Measurements from ENCODE around the gene POTEH. TPM values are rescaled to one million over a fixed set of nuclear protein-coding genes. Genes with fewer than 3 reads are reported as not detected.
"Not testable (repeated sequence)": the region's sequence is repeated elsewhere in the genome, so short reads cannot be mapped to it uniquely, and the experiment has no call there.

Gene POTEH
- total RNA-seq: not detected

- ATAC-seq; DNase-seq (ENCODE audit: low spot score): not testable (repeated sequence)
Observed at GRCh38 chr22:15689749-15690125, at the start of gene POTEH. TSS of gene POTEH (plus strand) at chr22:15690026. CDS start at chr22:15690078, 52 bp downstream.

- DNase-seq (ENCODE audit: low spot score); ATAC-seq: not testable (repeated sequence)
Observed at GRCh38 chr22:15642288-15642861, 47.5 kb upstream of the POTEH start.

GRCh38 chr22:15651954-15652353 lies 37.9 kb upstream of the POTEH start:
- not testable (repeated sequence) for DNase-seq (ENCODE audit: low spot score); ATAC-seq

GRCh38 chr22:15652738-15653137 lies 37.1 kb upstream of the POTEH start:
- DNase-seq (ENCODE audit: low spot score); ATAC-seq: not testable (repeated sequence)

- DNase-seq (ENCODE audit: low spot score); ATAC-seq: not testable (repeated sequence)
Observed at GRCh38 chr22:15653241-15653640, 36.6 kb upstream of the POTEH start.

GRCh38 chr22:15661102-15661501 lies 28.7 kb upstream of the POTEH start:
- not testable (repeated sequence) for ATAC-seq; DNase-seq (ENCODE audit: low spot score)

GRCh38 chr22:15664682-15665081 lies 25.1 kb upstream of the POTEH start:
- not testable (repeated sequence) for DNase-seq (ENCODE audit: low spot score); ATAC-seq

- ATAC-seq: not testable (repeated sequence)
Observed at GRCh38 chr22:15665478-15665877, 24.3 kb upstream of the POTEH start.

GRCh38 chr22:15669430-15669829 lies 20.4 kb upstream of the POTEH start:
- not testable (repeated sequence) for ATAC-seq

More at GRCh38 chr22:15665478-15665877, 24.3 kb upstream of the POTEH start:
- DNase-seq (ENCODE audit: low spot score): not testable (repeated sequence)

GRCh38 chr22:15679702-15680101 lies 10.1 kb upstream of the POTEH start:
- not testable (repeated sequence) for DNase-seq (ENCODE audit: low spot score); ATAC-seq

More at GRCh38 chr22:15669430-15669829, 20.4 kb upstream of the POTEH start:
- DNase-seq (ENCODE audit: low spot score): not testable (repeated sequence)

- not testable (repeated sequence) for ATAC-seq; DNase-seq (ENCODE audit: low spot score)
Observed at GRCh38 chr22:15684115-15684514, 5.7 kb upstream of the POTEH start.

- not testable (repeated sequence) for ATAC-seq
Observed at GRCh38 chr22:15684695-15685094, 5.1 kb upstream of the POTEH start.

GRCh38 chr22:15685641-15686040 lies 4.2 kb upstream of the POTEH start:
- not testable (repeated sequence) for ATAC-seq; DNase-seq (ENCODE audit: low spot score)

More at GRCh38 chr22:15684695-15685094, 5.1 kb upstream of the POTEH start:
- not testable (repeated sequence) for DNase-seq (ENCODE audit: low spot score)

GRCh38 chr22:15687086-15687485 lies 2.7 kb upstream of the POTEH start:
- not testable (repeated sequence) for DNase-seq (ENCODE audit: low spot score)
- peak; percentile 14 for ATAC-seq

GRCh38 chr22:15687676-15688075 lies 2.1 kb upstream of the POTEH start:
- ATAC-seq; DNase-seq (ENCODE audit: low spot score): not testable (repeated sequence)

- not testable (repeated sequence) for ATAC-seq; DNase-seq (ENCODE audit: low spot score)
Observed at GRCh38 chr22:15688090-15688489, 1.7 kb upstream of the POTEH start.

GRCh38 chr22:15689012-15689748 lies 646 bp upstream of the POTEH start:
- DNase-seq (ENCODE audit: low spot score): peak; percentile 44
- not testable (repeated sequence) for ATAC-seq

- DNase-seq (ENCODE audit: low spot score); ATAC-seq: not testable (repeated sequence)
Observed at GRCh38 chr22:15713600-15713999, 23.8 kb downstream of the POTEH start.

GRCh38 chr22:15714125-15714524 lies 24.3 kb downstream of the POTEH start:
- not testable (repeated sequence) for DNase-seq (ENCODE audit: low spot score)

GRCh38 chr22:15721884-15722283 lies 32.1 kb downstream of the POTEH start:
- ATAC-seq: not testable (repeated sequence)

More at GRCh38 chr22:15714125-15714524, 24.3 kb downstream of the POTEH start:
- ATAC-seq: not testable (repeated sequence)

GRCh38 chr22:15729209-15729917 lies 39.5 kb downstream of the POTEH start:
- ATAC-seq; DNase-seq (ENCODE audit: low spot score): not testable (repeated sequence)

More at GRCh38 chr22:15721884-15722283, 32.1 kb downstream of the POTEH start:
- not testable (repeated sequence) for DNase-seq (ENCODE audit: low spot score)
